Stomach smooth muscle (tissue), 2 donors: Measurements from ENCODE around the gene MAP3K5.
"Not testable (repeated sequence)": the region's sequence is repeated elsewhere in the genome, so short reads cannot be mapped to it uniquely, and the experiment has no call there.

Experiments used
- H3K27ac ChIP-seq: one replicate; pipeline ENCODE4 v1.7.0; 2013; ENCODE audit warnings: mild to moderate bottlenecking, low read length, inconsistent platforms
- H3K27me3 ChIP-seq, 2 donors: one replicate each; pipeline ENCODE4 v1.7.0; 2013; ENCODE audit warnings: low read length in 2 of 2; ENCODE audit not compliant: insufficient read depth in 2 of 2, control insufficient read depth in 1 of 2
- H3K36me3 ChIP-seq, 2 donors: one replicate each; pipeline ENCODE4 v1.7.0; 2013; ENCODE audit warnings: low read length in 2 of 2; ENCODE audit not compliant: control insufficient read depth in 2 of 2, insufficient read depth in 2 of 2
- H3K4me1 ChIP-seq: one replicate; pipeline ENCODE4 v1.7.0; 2013; ENCODE audit warnings: low read length; ENCODE audit not compliant: control insufficient read depth, insufficient read depth
- H3K4me3 ChIP-seq, 2 donors: one replicate each; pipeline ENCODE4 v1.7.0; 2013; ENCODE audit warnings: low read length in 2 of 2
- H3K9ac ChIP-seq, 2 donors: one replicate each; pipeline ENCODE4 v1.7.0; 2013; ENCODE audit warnings: low read length in 2 of 2, mild to moderate bottlenecking in 1 of 2
- H3K9me3 ChIP-seq, 2 donors: one replicate each; pipeline ENCODE4 v1.7.0; 2013; ENCODE audit warnings: low read length in 2 of 2; ENCODE audit not compliant: control insufficient read depth in 2 of 2
- donor health status: healthy.
- donor health status: Pancreatic carcinoma.

Gene MAP3K5

GRCh38 chr6:136587527-136587926, 204.8 kb downstream of the MAP3K5 start:
- H3K36me3 ChIP-seq = peaks cover 14 to 24% of the 10 kb centered on the region in 2 donors
- peaks cover 6% of the 10 kb centered on the region for H3K4me1 ChIP-seq
- no peaks in the 10 kb centered on the region for H3K9me3 ChIP-seq
- H3K9ac ChIP-seq = no peak overlapping the region
- no peak overlapping the region for H3K4me3 ChIP-seq
- H3K27ac ChIP-seq = no peak overlapping the region
- H3K27me3 ChIP-seq = no peaks in the 10 kb centered on the region

- Histone ChIP-seq H3K27ac (peak overlapping the region; percentile 25), H3K4me3 (no peak overlapping the region), H3K36me3 (peaks cover 9 to 15% of the 10 kb centered on the region in 2 donors), H3K4me1 (peaks cover 6% of the 10 kb centered on the region), H3K27me3 (no peaks in the 10 kb centered on the region), H3K9me3 (no peaks in the 10 kb centered on the region), H3K9ac (no peak overlapping the region)
Measured at GRCh38 chr6:136586295-136586694, 206.0 kb downstream of the MAP3K5 start.

DNA sequence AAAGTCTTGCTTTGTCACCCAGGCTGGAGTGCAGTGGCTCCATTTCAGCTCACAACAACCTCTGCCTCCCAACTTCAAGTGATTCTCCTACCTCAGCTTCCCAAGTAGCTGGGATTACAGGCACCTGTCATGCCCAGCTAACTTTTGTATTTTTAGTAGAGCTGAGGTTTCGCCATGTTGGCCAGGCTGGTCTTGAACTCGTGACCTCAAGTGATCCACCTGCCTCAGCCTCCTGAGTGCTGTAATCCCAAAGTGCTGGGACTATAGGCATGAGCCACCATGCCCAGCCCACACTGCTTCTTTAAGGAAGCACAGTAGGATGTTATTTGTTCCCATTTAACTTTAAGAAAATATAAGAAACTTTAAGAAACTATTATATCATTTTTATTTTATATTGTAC, 206.8 kb downstream of the MAP3K5 start:
- H3K4me1 ChIP-seq, H3K4me3 ChIP-seq, H3K9me3 ChIP-seq, H3K27ac ChIP-seq, H3K27me3 ChIP-seq, H3K9ac ChIP-seq: not testable (repeated sequence)
- H3K36me3 ChIP-seq = peaks cover 5 to 10% of the 10 kb centered on the region in 2 donors

GRCh38 chr6:136584290-136584689, 208.0 kb downstream of the MAP3K5 start:
- H3K27ac ChIP-seq, H3K4me1 ChIP-seq, H3K9ac ChIP-seq, H3K9me3 ChIP-seq, H3K27me3 ChIP-seq, H3K36me3 ChIP-seq, H3K4me3 ChIP-seq: not testable (repeated sequence)

GRCh38 chr6:136582711-136583471, 209.4 kb downstream of the MAP3K5 start:
- no peaks in the 10 kb centered on the region for H3K9me3 ChIP-seq
- peak overlapping the region; percentile 53 for H3K27ac ChIP-seq
- H3K36me3 ChIP-seq = peaks cover 0 to 3% of the 10 kb centered on the region in 2 donors
- H3K4me1 ChIP-seq = peaks cover 6% of the 10 kb centered on the region
- H3K4me3 ChIP-seq = no peak overlapping the region
- H3K27me3 ChIP-seq = no peaks in the 10 kb centered on the region
- no peak overlapping the region for H3K9ac ChIP-seq

DNA sequence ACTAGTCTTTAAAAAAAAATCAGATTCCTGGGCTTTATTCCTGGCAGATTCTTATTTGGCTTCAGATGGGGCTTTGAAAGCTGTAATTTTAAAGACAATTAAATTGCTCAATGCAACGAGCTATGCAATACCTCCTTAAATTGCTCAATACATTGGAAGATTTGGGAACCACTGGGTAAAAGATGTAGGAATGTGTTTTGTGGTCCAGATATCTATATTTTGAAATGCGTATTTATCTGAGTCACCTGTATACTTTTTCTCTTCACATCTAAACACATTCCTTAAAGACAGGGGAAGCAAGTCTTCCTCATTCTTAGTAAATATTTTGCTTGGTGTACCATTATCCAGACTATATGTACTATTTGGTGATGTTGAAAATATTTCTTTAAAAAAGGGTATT, 212.5 kb downstream of the MAP3K5 start:
- peaks cover 6 to 10% of the 10 kb centered on the region in 2 donors for H3K36me3 ChIP-seq
- no peak overlapping the region for H3K4me3 ChIP-seq
- H3K9me3 ChIP-seq = no peaks in the 10 kb centered on the region
- no peaks in the 10 kb centered on the region for H3K27me3 ChIP-seq
- no peak overlapping the region for H3K9ac ChIP-seq
- no peak overlapping the region for H3K27ac ChIP-seq
- no peaks in the 10 kb centered on the region for H3K4me1 ChIP-seq

- H3K4me3 ChIP-seq = no peak overlapping the region
- H3K9me3 ChIP-seq = no peaks in the 10 kb centered on the region
- H3K9ac ChIP-seq = no peak overlapping the region
- H3K27me3 ChIP-seq = no peaks in the 10 kb centered on the region
- no peaks in the 10 kb centered on the region for H3K4me1 ChIP-seq
- H3K36me3 ChIP-seq = peaks cover 6 to 10% of the 10 kb centered on the region in 2 donors
- H3K27ac ChIP-seq = no peak overlapping the region
Measured at GRCh38 chr6:136576821-136577220, 215.5 kb downstream of the MAP3K5 start.

- Histone ChIP-seq H3K4me1 (no peaks in the 10 kb centered on the region), H3K27me3 (no peaks in the 10 kb centered on the region), H3K9me3 (no peaks in the 10 kb centered on the region), H3K9ac (no peak overlapping the region), H3K36me3 (peaks cover 4 to 8% of the 10 kb centered on the region in 2 donors), H3K27ac (no peak overlapping the region), H3K4me3 (no peak overlapping the region)
Measured at GRCh38 chr6:136571496-136571895, 220.8 kb downstream of the MAP3K5 start.

GRCh38 chr6:136571065-136571464, 221.2 kb downstream of the MAP3K5 start:
- no peaks in the 10 kb centered on the region for H3K27me3 ChIP-seq
- no peak overlapping the region for H3K9ac ChIP-seq
- no peaks in the 10 kb centered on the region for H3K4me1 ChIP-seq
- H3K27ac ChIP-seq = no peak overlapping the region
- no peaks in the 10 kb centered on the region for H3K9me3 ChIP-seq
- H3K4me3 ChIP-seq = no peak overlapping the region
- H3K36me3 ChIP-seq = peaks cover 4 to 8% of the 10 kb centered on the region in 2 donors

DNA sequence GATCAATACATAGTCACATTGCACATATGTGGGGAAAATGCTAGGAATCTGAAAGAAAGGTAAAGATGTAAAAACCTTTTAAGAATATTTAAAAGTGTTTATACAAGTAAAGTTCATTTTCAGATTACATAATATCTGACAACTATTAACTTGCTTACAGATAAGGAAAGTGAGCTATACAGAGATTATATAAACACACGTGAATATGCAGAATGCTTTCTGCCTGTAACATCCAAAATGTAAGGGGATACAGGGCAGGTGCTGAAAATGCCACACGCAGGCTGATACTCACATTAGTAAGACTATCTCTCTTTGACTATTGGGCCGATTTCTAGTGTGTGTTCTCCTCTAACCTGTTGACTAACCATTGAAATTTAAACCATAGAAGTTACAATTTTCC, 224.1 kb downstream of the MAP3K5 start:
- H3K4me1 ChIP-seq = no peaks in the 10 kb centered on the region
- no peaks in the 10 kb centered on the region for H3K27me3 ChIP-seq
- H3K36me3 ChIP-seq = peaks cover 3 to 5% of the 10 kb centered on the region in 2 donors
- H3K4me3 ChIP-seq = no peak overlapping the region
- H3K9ac ChIP-seq = no peak overlapping the region
- H3K27ac ChIP-seq = no peak overlapping the region
- no peaks in the 10 kb centered on the region for H3K9me3 ChIP-seq

DNA sequence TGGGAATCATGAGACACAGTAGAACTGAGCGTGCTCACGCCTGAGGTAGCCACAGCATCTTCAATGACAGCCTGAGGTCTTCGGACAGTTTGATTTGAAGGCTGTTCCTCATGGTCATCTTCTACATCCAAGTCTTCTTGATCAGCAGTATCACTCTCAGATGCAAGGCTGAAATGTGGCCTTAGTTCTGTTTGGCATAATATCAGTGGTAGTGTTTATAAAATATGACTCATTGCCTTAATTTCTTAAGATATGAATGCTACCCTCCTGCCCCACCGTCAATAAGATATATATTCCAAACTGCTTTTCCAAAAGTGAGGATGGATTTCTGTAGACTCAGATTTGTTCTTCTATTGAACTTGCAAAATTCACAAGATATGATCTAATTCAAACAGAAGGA, 224.6 kb downstream of the MAP3K5 start:
- Histone ChIP-seq H3K36me3 (peaks cover 3 to 5% of the 10 kb centered on the region in 2 donors), H3K27ac (no peak overlapping the region), H3K4me1 (no peaks in the 10 kb centered on the region), H3K9me3 (no peaks in the 10 kb centered on the region), H3K9ac (no peak overlapping the region), H3K27me3 (no peaks in the 10 kb centered on the region), H3K4me3 (no peak overlapping the region)
